MM.1S (cell line): ENCODE measurements around the gene ACTR1B.

Experiments used
- CTCF ChIP-seq: fragments of 300-600 bp; sonication (generic); IDR thresholded peaks from 2 replicates; pipeline ENCODE4 v1.5.1; 2016; ENCODE audit warnings: antibody characterized with exemption, low read length, mixed read lengths
- EZH2 ChIP-seq: fragments of 300-600 bp; sonication (generic); optimal IDR thresholded peaks from 2 replicates; pipeline ENCODE3; 2017; ENCODE audit warnings: low read depth, mild to moderate bottlenecking, antibody characterized with exemption, low read length, mixed read lengths
- EZH2phosphoT487 ChIP-seq: fragments of 300-600 bp; sonication (generic); IDR thresholded peaks from 2 replicates; pipeline ENCODE4 v1.6.1; 2018; ENCODE audit warnings: antibody characterized with exemption, low read length

- TF ChIP-seq EZH2phosphoT487, result no peak
- TF ChIP-seq CTCF, result no peak
- no peak for TF ChIP-seq EZH2
Observed at GRCh38 chr2:97656905-97657587, 6.8 kb downstream of the ACTR1B start.
